ENCODE data around the gene TRIO. TPM values are rescaled to one million over a fixed set of nuclear protein-coding genes. Genes with fewer than 3 reads are reported as not detected.

Gene TRIO
- total and polyA plus RNA-seq, 7 donors = 18.5 to 77.5 (median 35.0) TPM

GRCh38 chr5:14497311-14497710 lies 354.2 kb downstream of the TRIO start:
- Histone ChIP-seq H3K4me3 (no peak overlapping the region), H3K27me3 (ENCODE audit: insufficient read depth in 3 of 3, low read length in 2 of 3) (no peaks in the 10 kb centered on the region), H3K4me1 (no peaks in the 10 kb centered on the region), H3K9me3 (no peaks in the 10 kb centered on the region), H3K36me3 (ENCODE audit: insufficient read depth in 1 of 2, low read depth in 1 of 2) (peaks cover 5 to 100% of the 10 kb centered on the region in 2 donors), H3K27ac (no peak overlapping the region)
- TF ChIP-seq CTCF (IDR thresholded peaks at IDR 0.05) = no peak
- 87 to 88% (median 88%) methylated on average over 7 of the region's 7 CpGs for WGBS, 3 donors
- DNase-seq (no peak), ATAC-seq (no peak)
- intact Hi-C loops (cut with DNase I) = no loop called here

GRCh38 chr5:14501353-14502293 lies 358.5 kb downstream of the TRIO start:
- H3K27me3 ChIP-seq (ENCODE audit: insufficient read depth in 3 of 3, low read length in 2 of 3) = no peaks in the 10 kb centered on the region
- WGBS, 3 donors = 82 to 87% (median 85%) methylated on average over 18 of the region's 18 CpGs
- ATAC-seq (peak in 1 of 4 donors; percentile 34), DNase-seq (no peak)
- no peaks in the 10 kb centered on the region for H3K9me3 ChIP-seq
- H3K4me3 ChIP-seq = no peak overlapping the region
- H3K27ac ChIP-seq = no peak overlapping the region
- intact Hi-C loops (cut with DNase I) = no loop called here
- H3K4me1 ChIP-seq = no peaks in the 10 kb centered on the region
- peaks cover 5 to 99% of the 10 kb centered on the region in 2 donors for H3K36me3 ChIP-seq (ENCODE audit: insufficient read depth in 1 of 2, low read depth in 1 of 2)
- no peak for TF ChIP-seq CTCF (IDR thresholded peaks at IDR 0.05)

- intact Hi-C loops (cut with DNase I) = no loop called here
- Histone ChIP-seq H3K27me3 (ENCODE audit: insufficient read depth in 3 of 3, low read length in 2 of 3) (no peaks in the 10 kb centered on the region), H3K27ac (peak overlapping the region; percentile 58), H3K4me1 (no peaks in the 10 kb centered on the region), H3K36me3 (ENCODE audit: insufficient read depth in 1 of 2, low read depth in 1 of 2) (peaks cover 5 to 99% of the 10 kb centered on the region in 2 donors), H3K4me3 (no peak overlapping the region), H3K9me3 (no peaks in the 10 kb centered on the region)
- no peak for DNase-seq
- 80 to 91% (median 81%) methylated on average over 10 of the region's 10 CpGs for WGBS, 3 donors
- TF ChIP-seq CTCF (IDR thresholded peaks at IDR 0.05) = no peak
- ATAC-seq = no peak
Observed at GRCh38 chr5:14502294-14502690, 359.1 kb downstream of the TRIO start.

GRCh38 chr5:14503017-14503680 lies 360.0 kb downstream of the TRIO start:
- H3K4me1 ChIP-seq = no peaks in the 10 kb centered on the region
- H3K4me3 ChIP-seq = no peak overlapping the region
- H3K36me3 ChIP-seq (ENCODE audit: insufficient read depth in 1 of 2, low read depth in 1 of 2) = peaks cover 0 to 99% of the 10 kb centered on the region in 2 donors
- DNase-seq = no peak
- peak overlapping the region; percentile 58 for H3K27ac ChIP-seq
- intact Hi-C loops (cut with DNase I) = no loop called here
- no peaks in the 10 kb centered on the region for H3K9me3 ChIP-seq
- peak; percentile 75 to 89 (median 84) for ATAC-seq
- no peak for TF ChIP-seq CTCF (IDR thresholded peaks at IDR 0.05)
- no peaks in the 10 kb centered on the region for H3K27me3 ChIP-seq (ENCODE audit: insufficient read depth in 3 of 3, low read length in 2 of 3)
- WGBS, 3 donors = 24 to 41% (median 38%) methylated on average over 9 of the region's 9 CpGs

Measured in psoas muscle (tissue), 8 donors.